Body of pancreas (tissue), 4 donors: ENCODE results near the gene BEAN1. TPM values are rescaled to one million over a fixed set of nuclear protein-coding genes. Genes with fewer than 3 reads are reported as not detected.

Experiments
- ATAC-seq: fragments of 150-250 bp; one replicate; pipeline ENCODE4 v1.9.1; 2016
- DNase-seq, 4 donors: peaks; one replicate each; pipeline ENCODE4 v3.0.0-alpha.2; 2019
- H3K27ac ChIP-seq, 4 donors: fragments of 200-600 bp; sonication (generic); 1 replicate in 3 of 4; 2 replicates in 1 of 4; pipeline versions ENCODE4 v1.5.1 to v1.6.1; 2016 to 2019; ENCODE audit warnings: mild to moderate bottlenecking in 1 of 4, mixed read lengths in 1 of 4, moderate library complexity in 1 of 4
- H3K27me3 ChIP-seq, 2 donors: fragments of 200-600 bp; sonication (generic); one replicate each; pipeline ENCODE4 v1.6.0; 2016; ENCODE audit warnings: mild to moderate bottlenecking in 1 of 2
- H3K36me3 ChIP-seq, 2 donors: fragments of 200-600 bp; sonication (generic); replicated peaks in 1 of 2; 2 replicates each; pipeline ENCODE4 v1.5.1; 2016; ENCODE audit warnings: low read depth in 2 of 2; ENCODE audit not compliant: insufficient read depth in 1 of 2
- H3K4me1 ChIP-seq: fragments of 200-600 bp; sonication (generic); one replicate; pipeline ENCODE4 v1.6.0; 2016
- H3K4me3 ChIP-seq, 2 donors: fragments of 200-600 bp; sonication (generic); 1 replicate in 1 of 2; 2 replicates in 1 of 2; pipeline ENCODE4 v1.5.1; 2016 to 2019
- H3K9me3 ChIP-seq, 3 donors: fragments of 200-600 bp; sonication (generic); 1 replicate in 2 of 3; 2 replicates in 1 of 3; pipeline ENCODE4 v1.5.1; 2016
- CTCF ChIP-seq, 7 experiments: fragments of 450-650 bp in 4 of 7; fragments of 200-600 bp in 3 of 7; sonication (generic) in 3 of 7; IDR thresholded peaks; one replicate each; pipeline ENCODE4 v1.5.1; 2016 to 2019; ENCODE audit warnings: antibody characterized with exemption in 7 of 7
- POLR2A ChIP-seq, 3 donors: fragments of 450-650 bp; IDR thresholded peaks; one replicate each; pipeline ENCODE4 v1.6.1; 2016; ENCODE audit warnings: antibody characterized with exemption in 3 of 3, mild to moderate bottlenecking in 2 of 3
- WGBS, 2 donors: methylation state at CpG; one replicate each; pipeline ENCODE4 v1.1.5; 2017; 5-methylcytosine and 5-hydroxymethylcytosine counted together
- intact Hi-C: fragments of 100-400 bp; cut with DNase I; formaldehyde crosslinking; loops from one replicate; pipeline ENCODE4 v1.15.1; 2023
- total RNA-seq, 2 donors: library from RNA; depleted of rRNA; stranded (reverse); fragments of >200 nt; gene quantifications; one replicate each; pipeline ENCODE4 v1.1.0, GENCODE V29; 2016

Gene BEAN1, protein sequence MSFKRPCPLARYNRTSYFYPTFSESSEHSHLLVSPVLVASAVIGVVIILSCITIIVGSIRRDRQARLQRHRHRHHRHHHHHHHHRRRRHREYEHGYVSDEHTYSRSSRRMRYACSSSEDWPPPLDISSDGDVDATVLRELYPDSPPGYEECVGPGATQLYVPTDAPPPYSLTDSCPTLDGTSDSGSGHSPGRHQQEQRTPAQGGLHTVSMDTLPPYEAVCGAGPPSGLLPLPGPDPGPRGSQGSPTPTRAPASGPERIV
- not detected for total RNA-seq

GRCh38 chr16:66427036-66427860, at the start of gene BEAN1:
Gene BEAN1 (plus strand): TSS chr16:66427295. CDS start chr16:66437677, 10,382 bp downstream.
- TF ChIP-seq CTCF (IDR thresholded peaks at IDR 0.05) (no peak), POLR2A (IDR thresholded peaks at IDR 0.05) (no peak)
- 0% methylated on average over 74 of the region's 118 CpGs; no CpG with 5 or more reads in 1 of the 2 donors for WGBS, 2 donors
- no peak within 1 kb of the TSS for H3K4me3 ChIP-seq
- H3K4me1 ChIP-seq, result peaks cover 16% of the 10 kb centered on the region
- ATAC-seq, result peak; percentile 67
- H3K27ac ChIP-seq, result no peak within 1 kb of the TSS
- peaks cover 0 to 19% of the 10 kb centered on the region in 2 donors for H3K27me3 ChIP-seq
- no peaks in the 10 kb centered on the region for H3K36me3 ChIP-seq
- DNase-seq, result peak in 2 of 4 donors; percentile 9 to 36
- no peaks in the 10 kb centered on the region for H3K9me3 ChIP-seq
- intact Hi-C loops, result no loop called here

DNA sequence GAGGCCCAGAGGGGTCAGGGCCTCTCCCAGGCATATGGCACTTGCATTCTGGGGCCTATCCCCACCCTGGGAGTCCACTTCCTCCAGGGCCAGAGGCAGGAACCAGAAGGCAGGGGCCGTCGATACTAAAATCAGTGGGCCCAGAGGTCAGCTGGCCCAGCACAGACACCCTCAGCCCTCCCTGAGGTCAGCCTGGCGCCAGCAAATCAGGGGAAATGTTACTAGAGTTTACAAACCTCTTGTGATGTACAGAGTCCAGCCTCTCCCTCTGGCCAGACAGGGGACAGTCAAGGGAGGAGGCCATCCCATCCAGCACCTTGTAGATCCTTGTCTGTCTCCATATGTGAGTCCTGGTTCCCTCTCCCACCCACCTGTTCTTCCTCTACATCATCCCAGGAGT, 49.8 kb upstream of the BEAN1 start:
- no peaks in the 10 kb centered on the region for H3K9me3 ChIP-seq
- H3K27me3 ChIP-seq, result no peaks in the 10 kb centered on the region
- DNase-seq, result no peak
- intact Hi-C loops, result no loop called here
- 58 to 91% methylated on average over 3 of the region's 3 CpGs for WGBS, 2 donors
- H3K36me3 ChIP-seq, result no peaks in the 10 kb centered on the region
- H3K27ac ChIP-seq, result no peak overlapping the region
- TF ChIP-seq CTCF (IDR thresholded peaks at IDR 0.05) (no peak), POLR2A (IDR thresholded peaks at IDR 0.05) (no peak)
- H3K4me3 ChIP-seq, result no peak overlapping the region
- H3K4me1 ChIP-seq, result no peaks in the 10 kb centered on the region
- no peak for ATAC-seq

- TF ChIP-seq CTCF (IDR thresholded peaks at IDR 0.05) (no peak), POLR2A (IDR thresholded peaks at IDR 0.05) (no peak)
- Histone ChIP-seq H3K27ac (no peak overlapping the region), H3K36me3 (no peaks in the 10 kb centered on the region), H3K4me3 (no peak overlapping the region), H3K27me3 (no peaks in the 10 kb centered on the region), H3K4me1 (no peaks in the 10 kb centered on the region), H3K9me3 (no peaks in the 10 kb centered on the region)
- DNase-seq, result no peak
- intact Hi-C loops, result no loop called here
- WGBS, 2 donors, result 71 to 72% methylated on average over 18 of the region's 18 CpGs
- ATAC-seq, result no peak
Measured at GRCh38 chr16:66378741-66379570, 48.1 kb upstream of the BEAN1 start.

GRCh38 chr16:66379571-66379941, 47.5 kb upstream of the BEAN1 start:
- H3K27ac ChIP-seq, result no peak overlapping the region
- H3K4me1 ChIP-seq, result no peaks in the 10 kb centered on the region
- no peak overlapping the region for H3K4me3 ChIP-seq
- TF ChIP-seq CTCF (IDR thresholded peaks at IDR 0.05) (no peak), POLR2A (IDR thresholded peaks at IDR 0.05) (no peak)
- DNase-seq, result no peak
- H3K27me3 ChIP-seq, result no peaks in the 10 kb centered on the region
- no peaks in the 10 kb centered on the region for H3K36me3 ChIP-seq
- ATAC-seq, result no peak
- 89 to 95% methylated on average over 3 of the region's 3 CpGs for WGBS, 2 donors
- intact Hi-C loops, result no loop called here
- no peaks in the 10 kb centered on the region for H3K9me3 ChIP-seq
